Breast epithelium (tissue), 4 donors: ENCODE results near the gene PTPRG. TPM values are rescaled to one million over a fixed set of nuclear protein-coding genes. Genes with fewer than 3 reads are reported as not detected.
A peak's percentile ranks its signal among the peaks of the same experiment; 100 is the strongest.

ENCODE experiments used
- DNase-seq, 2 donors: peaks; one replicate each; pipeline ENCODE4 v3.0.0-alpha.2; 2019; ENCODE audit warnings: low spot score in 2 of 2
- H3K27ac ChIP-seq, 2 donors: fragments of 200-600 bp; sonication (generic) in 1 of 2; one replicate each; pipeline ENCODE4 v1.5.1; 2016 to 2019; ENCODE audit warnings: mild to moderate bottlenecking in 1 of 2
- H3K27me3 ChIP-seq, 2 donors: fragments of 200-600 bp; sonication (generic) in 1 of 2; one replicate each; pipeline versions ENCODE4 v1.5.1 to v1.6.0; 2017 to 2019; ENCODE audit warnings: control low read depth in 1 of 2, mild to moderate bottlenecking in 1 of 2
- H3K36me3 ChIP-seq: fragments of 200-600 bp; one replicate; pipeline ENCODE4 v1.5.1; 2019
- H3K4me1 ChIP-seq, 2 donors: fragments of 200-600 bp; sonication (generic); one replicate each; pipeline ENCODE4 v1.5.1; 2016 to 2019; ENCODE audit warnings: control low read depth in 1 of 2
- H3K4me3 ChIP-seq, 3 donors: fragments of 200-600 bp; sonication (generic); 1 replicate in 2 of 3; 2 replicates in 1 of 3; pipeline ENCODE4 v1.5.1; 2016 to 2019; ENCODE audit warnings: mild to moderate bottlenecking in 3 of 3, moderate library complexity in 2 of 3
- H3K9me3 ChIP-seq, 2 donors: fragments of 200-600 bp; sonication (generic) in 1 of 2; one replicate each; pipeline ENCODE4 v1.5.1; 2016 to 2019; ENCODE audit warnings: control low read depth in 1 of 2
- CTCF ChIP-seq, 3 donors: fragments of 450-650 bp; IDR thresholded peaks; one replicate each; pipeline ENCODE4 v1.5.1; 2016 to 2017; ENCODE audit warnings: antibody characterized with exemption in 3 of 3, mild to moderate bottlenecking in 3 of 3, moderate library complexity in 3 of 3
- POLR2A ChIP-seq: fragments of 450-650 bp; IDR thresholded peaks from one replicate; pipeline ENCODE4 v1.6.1; 2016; ENCODE audit warnings: antibody characterized with exemption, mild to moderate bottlenecking, moderate library complexity
- POLR2AphosphoS5 ChIP-seq, 3 donors: sonication (generic); formaldehyde crosslinking; IDR thresholded peaks; one replicate each; pipeline ENCODE4 v1.6.1; 2017; ENCODE audit warnings: antibody characterized with exemption in 3 of 3
- intact Hi-C: fragments of 100-400 bp; cut with DNase I; formaldehyde crosslinking; loops from one replicate; pipeline ENCODE4 v1.15.1; 2023; ENCODE audit warnings: low total_unique reads
- total RNA-seq, 3 donors: library from RNA; depleted of rRNA; stranded (reverse); fragments of >200 nt; gene quantifications; one replicate each; pipeline ENCODE4 v1.1.0, GENCODE V29; 2016

Gene PTPRG
- total RNA-seq, 3 donors from 2014 or later: 42.3 to 179 (median 61.6) TPM

- H3K27ac ChIP-seq: no peak overlapping the region
- H3K36me3 ChIP-seq: no peaks in the 10 kb centered on the region
- H3K9me3 ChIP-seq: no peaks in the 10 kb centered on the region
- intact Hi-C loops: no loop called here
- DNase-seq: no peak
- TF ChIP-seq POLR2A: no peak
- H3K27me3 ChIP-seq: no peaks in the 10 kb centered on the region
- no peaks in the 10 kb centered on the region for H3K4me1 ChIP-seq
- no peak overlapping the region for H3K4me3 ChIP-seq
Measured at GRCh38 chr3:61933798-61934504, 372.6 kb downstream of the PTPRG start.

- H3K27me3 ChIP-seq: no peaks in the 10 kb centered on the region
- no peaks in the 10 kb centered on the region for H3K36me3 ChIP-seq
- DNase-seq: no peak
- no peaks in the 10 kb centered on the region for H3K9me3 ChIP-seq
- H3K4me1 ChIP-seq: no peaks in the 10 kb centered on the region
- TF ChIP-seq POLR2AphosphoS5 (IDR thresholded peaks at IDR 0.05): no peak
- TF ChIP-seq CTCF (IDR thresholded peaks at IDR 0.05): no peak
- TF ChIP-seq POLR2A: no peak
- H3K4me3 ChIP-seq: no peak overlapping the region
- no peak overlapping the region for H3K27ac ChIP-seq
- intact Hi-C loops: no loop called here
Measured at GRCh38 chr3:61934505-61934871, 373.1 kb downstream of the PTPRG start.

- Histone ChIP-seq H3K27ac (no peak overlapping the region), H3K4me3 (no peak overlapping the region), H3K4me1 (no peaks in the 10 kb centered on the region), H3K9me3 (no peaks in the 10 kb centered on the region), H3K36me3 (no peaks in the 10 kb centered on the region), H3K27me3 (no peaks in the 10 kb centered on the region)
- DNase-seq: no peak
- no peak for TF ChIP-seq CTCF (IDR thresholded peaks at IDR 0.05)
- no peak for TF ChIP-seq POLR2A
- no peak for TF ChIP-seq POLR2AphosphoS5 (IDR thresholded peaks at IDR 0.05)
- intact Hi-C loops: no loop called here
Measured at GRCh38 chr3:61935814-61936213, 374.4 kb downstream of the PTPRG start.

GRCh38 chr3:61936344-61936937 lies 375.1 kb downstream of the PTPRG start:
- H3K27me3 ChIP-seq: no peaks in the 10 kb centered on the region
- no peaks in the 10 kb centered on the region for H3K36me3 ChIP-seq
- no peak overlapping the region for H3K4me3 ChIP-seq
- no peaks in the 10 kb centered on the region for H3K4me1 ChIP-seq
- no peak for TF ChIP-seq POLR2AphosphoS5 (IDR thresholded peaks at IDR 0.05)
- no peak for TF ChIP-seq POLR2A
- peak in 2 of 3 donors; percentile 13 to 19 for TF ChIP-seq CTCF (IDR thresholded peaks at IDR 0.05)
- no peaks in the 10 kb centered on the region for H3K9me3 ChIP-seq
- intact Hi-C loops: no loop called here
- no peak overlapping the region for H3K27ac ChIP-seq
- DNase-seq: no peak

GRCh38 chr3:61937477-61937876 lies 376.1 kb downstream of the PTPRG start:
- H3K9me3 ChIP-seq: no peaks in the 10 kb centered on the region
- no peak overlapping the region for H3K4me3 ChIP-seq
- no peaks in the 10 kb centered on the region for H3K36me3 ChIP-seq
- TF ChIP-seq POLR2AphosphoS5 (IDR thresholded peaks at IDR 0.05): no peak
- no peak for TF ChIP-seq CTCF (IDR thresholded peaks at IDR 0.05)
- no peak for TF ChIP-seq POLR2A
- intact Hi-C loops: no loop called here
- H3K27me3 ChIP-seq: no peaks in the 10 kb centered on the region
- no peak for DNase-seq
- no peaks in the 10 kb centered on the region for H3K4me1 ChIP-seq
- H3K27ac ChIP-seq: no peak overlapping the region
